HepG2 (cell line): Measurements from ENCODE around the gene AREL1. TPM values are rescaled to one million over a fixed set of nuclear protein-coding genes. Genes with fewer than 3 reads are reported as not detected.

Source experiments
- ATAC-seq: fragments of 200-7000 bp; cut with Tn5 transposase; 3 replicates; pipeline ENCODE4 v1.9.1; 2020; ENCODE audit warnings: mild to moderate bottlenecking, moderate library complexity
- BruUV-seq: library from RNA; stranded (reverse); fragments of 400-500 nt; replicated peaks from 2 replicates; lab custom pipeline; 2021; lab: Mats Ljungman, UMichigan
- CTCF ChIA-PET: fragments of 300-600 bp; formaldehyde crosslinking; extraction: SDS; loops from one replicate; lab custom pipeline; 2021; ENCODE audit warnings: low total read pairs, inconsistent platforms, low intra/inter-chr PET ratio; lab: Yijun Ruan, JAX
- POLR2A ChIA-PET: fragments of 350-600 bp; sonication (Branson Sonifier 250); formaldehyde crosslinking; loops from one replicate; lab custom pipeline; 2020; ENCODE audit warnings: antibody characterized with exemption, inconsistent platforms; lab: Yijun Ruan, JAX
- DNase-seq: peaks from one replicate; pipeline ENCODE4 v3.0.0-alpha.2; 2015; ENCODE audit warnings: low spot score
- FAIRE-seq: peaks from 3 replicates; lab custom pipeline; 2011; peaks lifted over from hg19 to GRCh38; lab: Jason Lieb, UNC
- H2AFZ ChIP-seq: one replicate; pipeline ENCODE4 v1.6.1; 2011; ENCODE audit warnings: low read length, inconsistent platforms
- H3K27ac ChIP-seq: fragments of 300-600 bp; 3 replicates; pipeline ENCODE4 v1.8.0; 2011; ENCODE audit warnings: mixed run types, mild to moderate bottlenecking, mixed read lengths, low read length, inconsistent platforms; ENCODE audit not compliant: insufficient read depth; ENCODE audit errors: extremely low read length
- H3K27me3 ChIP-seq, 2 experiments: fragments of 200-600 bp in 1 of 2; 2 replicates in 1 of 2; 3 replicates in 1 of 2; pipeline versions ENCODE4 v1.6.0 to v1.8.0; 2011; ENCODE audit warnings: low read length in 2 of 2, mild to moderate bottlenecking in 2 of 2, moderate library complexity in 2 of 2, inconsistent platforms in 1 of 2; ENCODE audit not compliant: insufficient read depth in 2 of 2, control insufficient read depth in 1 of 2
- H3K36me3 ChIP-seq, 2 experiments: fragments of 200-600 bp in 1 of 2; replicated peaks in 1 of 2; 2 replicates in 1 of 2; 3 replicates in 1 of 2; pipeline versions ENCODE4 v1.5.1 to v1.8.0; 2011; ENCODE audit warnings: low read length in 2 of 2, inconsistent platforms in 1 of 2; ENCODE audit not compliant: insufficient read depth in 2 of 2, control insufficient read depth in 1 of 2
- H3K4me1 ChIP-seq: 2 replicates; pipeline ENCODE4 v1.5.1; 2012; ENCODE audit warnings: low read length, inconsistent platforms; ENCODE audit not compliant: insufficient read depth
- H3K4me2 ChIP-seq: 2 replicates; pipeline ENCODE4 v1.6.0; 2011; ENCODE audit warnings: low read depth, low read length, inconsistent platforms
- H3K4me3 ChIP-seq, 3 experiments: fragments of 200-600 bp in 1 of 3; sonication (generic), shearing (Covaris generic) in 1 of 3; replicated peaks in 1 of 3; 2 replicates each; pipeline ENCODE4 v1.5.1; 2011 to 2016; ENCODE audit warnings: low read length in 3 of 3, inconsistent platforms in 2 of 3, low read depth in 2 of 3, mild to moderate bottlenecking in 2 of 3, control low read depth in 1 of 3, mixed read lengths in 1 of 3; ENCODE audit not compliant: insufficient read depth in 1 of 3
- H3K79me2 ChIP-seq: one replicate; pipeline ENCODE4 v1.6.1; 2011; ENCODE audit warnings: low read length, inconsistent platforms; ENCODE audit not compliant: insufficient read depth
- H3K9ac ChIP-seq: 2 replicates; pipeline ENCODE4 v1.6.0; 2011; ENCODE audit warnings: mild to moderate bottlenecking, low read depth, low read length, inconsistent platforms; ENCODE audit not compliant: insufficient read depth
- H3K9me3 ChIP-seq: 2 replicates; pipeline ENCODE4 v1.5.1; 2012; ENCODE audit warnings: mild to moderate bottlenecking, low read length
- H4K20me1 ChIP-seq: 2 replicates; pipeline ENCODE4 v1.6.0; 2011; ENCODE audit warnings: inconsistent platforms, mild to moderate bottlenecking, low read length, moderate library complexity; ENCODE audit not compliant: insufficient read depth
- BRCA1 ChIP-seq: sonication (generic); formaldehyde crosslinking; IDR thresholded peaks from 2 replicates; pipeline ENCODE4 v1.4.0; 2020; ENCODE audit warnings: missing genetic modification reagents
- CEBPG ChIP-seq: IDR thresholded peaks from 2 replicates; pipeline ENCODE4 v1.6.1; 2016
- ETV5 ChIP-seq: IDR thresholded peaks from 2 replicates; pipeline ENCODE4 v1.6.1; 2018; ENCODE audit warnings: missing biosample characterization, missing genetic modification reagents, inconsistent platforms, borderline replicate concordance
- GABPB1 ChIP-seq: IDR thresholded peaks from 2 replicates; pipeline ENCODE4 v1.6.1; 2016; ENCODE audit warnings: mild to moderate bottlenecking, missing genetic modification reagents, moderate library complexity, missing compliant biosample characterization
- HOXA5 ChIP-seq: sonication (generic); formaldehyde crosslinking; IDR thresholded peaks from 2 replicates; pipeline ENCODE4 v1.4.0; 2020; ENCODE audit warnings: missing genetic modification reagents
- JUNB ChIP-seq: sonication (generic); formaldehyde crosslinking; IDR thresholded peaks from 2 replicates; pipeline ENCODE4 v1.8.0; 2022; ENCODE audit warnings: missing genetic modification reagents, mild to moderate bottlenecking, borderline replicate concordance
- MAZ ChIP-seq, 2 experiments: sonication (generic) in 1 of 2; formaldehyde crosslinking in 1 of 2; IDR thresholded peaks; 2 replicates each; pipeline versions ENCODE4 v1.5.0 to v1.6.1; 2012 to 2020; ENCODE audit warnings: low read depth in 2 of 2, mild to moderate bottlenecking in 2 of 2, borderline replicate concordance in 1 of 2, improper control_type of control experiment in 1 of 2, low read length in 1 of 2, missing genetic modification reagents in 1 of 2, moderate library complexity in 1 of 2
- RARA ChIP-seq: IDR thresholded peaks from 2 replicates; pipeline ENCODE4 v1.6.1; 2016; ENCODE audit warnings: missing genetic modification reagents, missing compliant biosample characterization
- RFX3 ChIP-seq: IDR thresholded peaks from 2 replicates; pipeline ENCODE4 v1.6.1; 2016; ENCODE audit warnings: missing biosample characterization, missing genetic modification reagents
- SOX13 ChIP-seq, 3 experiments: fragments of 450-650 bp in 1 of 3; sonication (generic) in 1 of 3; formaldehyde crosslinking in 1 of 3; IDR thresholded peaks in 2 of 3; conservative IDR thresholded peaks in 1 of 3; 2 replicates each; pipeline versions ENCODE4 v1.5.0 to v1.6.1; 2016 to 2020; ENCODE audit warnings: antibody characterized with exemption in 1 of 3, mild to moderate bottlenecking in 1 of 3, missing compliant biosample characterization in 1 of 3, missing genetic modification reagents in 1 of 3, moderate library complexity in 1 of 3
- XRCC5 ChIP-seq: fragments of 200-400 bp; formaldehyde crosslinking; optimal IDR thresholded peaks from 2 replicates; pipeline ENCODE3; 2017; ENCODE audit warnings: mild to moderate bottlenecking, low read length
- ZKSCAN8 ChIP-seq: IDR thresholded peaks from 2 replicates; pipeline ENCODE4 v1.6.1; 2016; ENCODE audit warnings: borderline replicate concordance, missing genetic modification reagents, missing compliant biosample characterization
- ZNF251 ChIP-seq: sonication (generic); formaldehyde crosslinking; IDR thresholded peaks from 2 replicates; pipeline ENCODE4 v1.9.0; 2021; ENCODE audit warnings: mild to moderate bottlenecking, missing genetic modification reagents
- WGBS: methylation state at CpG from one replicate; pipeline ENCODE4 v1.1.6; 2017; ENCODE audit warnings: low lambda C conversion rate; 5-methylcytosine and 5-hydroxymethylcytosine counted together
- in situ Hi-C: cut with HindIII; loops from 2 replicates; pipeline ENCODE4 v1.10.0; 2017; ENCODE audit warnings: low pct_unique_long_range_greater_than_20kb; ENCODE audit not compliant: extremely low pct_ligation_motif_present
- intact Hi-C: fragments of 100-400 bp; cut with micrococcal nuclease; formaldehyde crosslinking; loops from one replicate; pipeline ENCODE4 v1.10.0; 2022; ENCODE audit not compliant: unreplicated experiment
- polyA plus RNA-seq, 8 experiments: library from polyadenylated mRNA; depleted of rRNA in 3 of 8; stranded (reverse) in 7 of 8; unstranded in 1 of 8; fragments of >200 nt; fragmentation: Illumina TruSeq in 4 of 8; extraction: Trizol in 4 of 8; gene quantifications; 2 replicates each; pipeline versions ENCODE4 v1.2.1 to v1.2.3, GENCODE V29; 2011 to 2016; ENCODE audit warnings: low read depth in 4 of 8, missing spikeins in 1 of 8, mixed read lengths in 1 of 8; ENCODE audit not compliant: insufficient read depth in 1 of 8
- total RNA-seq, 5 experiments: library from RNA; depleted of rRNA; stranded (reverse); fragments of >200 nt; fragmentation: Illumina TruSeq; extraction: Trizol; gene quantifications; 2 replicates each; pipeline ENCODE4 v1.2.3, GENCODE V29; 2016; ENCODE audit warnings: low read depth in 1 of 5
- TF ChIP-seq, protein P1 (sequence below): sonication (generic); formaldehyde crosslinking; IDR thresholded peaks from 2 replicates; pipeline ENCODE4 v1.4.0; 2020; ENCODE audit warnings: mild to moderate bottlenecking, missing genetic modification reagents

The AREL1 gene
- total and polyA plus RNA-seq, 2 of the 13 experiments (the other 11 are each of a cell fraction or from before 2014, with no cell fraction given): 21.3 to 25.4 TPM

DNA sequence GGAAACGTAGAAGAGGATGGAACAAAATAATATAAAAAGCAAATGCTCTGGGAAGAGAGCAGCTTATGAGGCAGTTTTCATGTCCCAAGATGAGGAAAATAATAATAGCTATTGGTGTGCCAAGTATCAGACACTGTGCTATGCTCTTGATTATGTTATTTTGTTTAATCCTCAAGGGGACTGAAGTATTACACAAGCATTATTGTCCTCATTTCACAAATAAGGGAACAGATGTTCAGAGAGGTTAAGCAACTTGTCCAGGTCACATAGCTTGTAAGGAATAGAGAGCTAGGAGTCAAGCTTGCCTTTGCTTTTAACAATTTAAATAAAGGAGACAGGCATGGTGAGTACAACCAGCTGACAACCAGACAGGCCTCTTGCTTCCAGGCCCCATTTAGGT lies 73.9 kb downstream of the AREL1 start:
- H3K27me3 ChIP-seq: no peaks in the 10 kb centered on the region; a peak in 1 of 5 replicates
- H2AFZ ChIP-seq: no peak overlapping the region
- H3K4me3 ChIP-seq: no peak overlapping the region
- TF ChIP-seq HOXA5 (CRISPR knock-in tag) (no peak), JUNB (CRISPR knock-in tag) (no peak), BRCA1 (CRISPR knock-in tag) (no peak), ZKSCAN8 (CRISPR knock-in tag) (no peak), RARA (CRISPR knock-in tag) (no peak), GABPB1 (CRISPR knock-in tag) (no peak), ETV5 (no peak), SOX13 (IDR thresholded peaks at IDR 0.05) (no peak), SOX13 (CRISPR knock-in tag; conservative IDR thresholded peaks at IDR 0.05 in 1 of 2, IDR thresholded peaks at IDR 0.05 in 1 of 2) (no peak), RFX3 (CRISPR knock-in tag) (no peak), ZNF251 (no peak), CEBPG (CRISPR knock-in tag) (no peak), XRCC5 (no peak), MAZ (IDR thresholded peaks at IDR 0.05; ENCODE audit: borderline replicate concordance, low read depth, low read length) (no peak), MAZ (CRISPR knock-in tag; IDR thresholded peaks at IDR 0.05; ENCODE audit: low read depth) (no peak)
- TF ChIP-seq, protein P1, sequence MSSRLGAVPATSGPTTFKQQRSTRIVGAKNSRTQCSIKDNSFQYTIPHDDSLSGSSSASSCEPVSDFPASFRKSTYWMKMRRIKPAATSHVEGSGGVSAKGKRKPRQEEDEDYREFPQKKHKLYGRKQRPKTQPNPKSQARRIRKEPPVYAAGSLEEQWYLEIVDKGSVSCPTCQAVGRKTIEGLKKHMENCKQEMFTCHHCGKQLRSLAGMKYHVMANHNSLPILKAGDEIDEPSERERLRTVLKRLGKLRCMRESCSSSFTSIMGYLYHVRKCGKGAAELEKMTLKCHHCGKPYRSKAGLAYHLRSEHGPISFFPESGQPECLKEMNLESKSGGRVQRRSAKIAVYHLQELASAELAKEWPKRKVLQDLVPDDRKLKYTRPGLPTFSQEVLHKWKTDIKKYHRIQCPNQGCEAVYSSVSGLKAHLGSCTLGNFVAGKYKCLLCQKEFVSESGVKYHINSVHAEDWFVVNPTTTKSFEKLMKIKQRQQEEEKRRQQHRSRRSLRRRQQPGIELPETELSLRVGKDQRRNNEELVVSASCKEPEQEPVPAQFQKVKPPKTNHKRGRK (CRISPR knock-in tag): no peak
- DNase-seq (no peak), FAIRE-seq (no peak), ATAC-seq (no peak)
- POLR2A ChIA-PET: interaction anchor here (2.0 kb wide), 1 partner anchor 20 kb away, joined by 5 read pairs; no protein-coding TSS in a partner anchor
- H3K9me3 ChIP-seq: no peaks in the 10 kb centered on the region
- no peak overlapping the region for H3K4me2 ChIP-seq
- H3K27ac ChIP-seq: no peak overlapping the region
- intact Hi-C loops: no loop called here
- H3K79me2 ChIP-seq: no peaks in the 10 kb centered on the region
- in situ Hi-C loops: no loop called here
- no peaks in the 10 kb centered on the region for H3K36me3 ChIP-seq
- no peaks in the 10 kb centered on the region for H4K20me1 ChIP-seq
- BruUV-seq: no TSS peak
- CTCF ChIA-PET: no interaction called here
- no peak overlapping the region for H3K9ac ChIP-seq
- H3K4me1 ChIP-seq: peaks cover 23% of the 10 kb centered on the region
- WGBS: 87% methylated on average over 1 of the region's 1 CpG
